ENCODE results near the gene NHSL2.

Gene NHSL2

GRCh38 chrX:72071213-72071612 lies 160.6 kb downstream of the NHSL2 start:
- DNase-seq (ENCODE audit: low read depth, low spot score): no peak

DNA sequence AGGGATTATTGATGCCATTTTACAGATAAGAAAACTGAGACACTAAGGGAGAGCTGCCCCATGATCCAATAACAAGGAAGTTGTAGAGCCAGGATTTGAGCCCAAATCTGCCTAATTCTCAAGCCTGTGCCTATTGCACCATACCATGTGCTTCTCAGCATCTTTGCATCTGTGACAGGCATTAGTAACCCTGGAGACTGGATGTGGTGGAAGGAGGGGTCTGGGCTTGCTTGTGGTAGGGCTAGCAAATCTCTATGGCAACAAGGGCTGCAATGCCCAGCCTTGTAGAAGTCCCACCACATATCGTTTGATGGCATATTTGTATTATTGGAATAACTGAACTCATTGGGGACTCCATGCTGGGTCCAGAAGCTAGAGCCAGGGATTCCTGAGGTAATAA lies 163.0 kb downstream of the NHSL2 start:
- no peak for DNase-seq (ENCODE audit: low read depth, low spot score)

DNA sequence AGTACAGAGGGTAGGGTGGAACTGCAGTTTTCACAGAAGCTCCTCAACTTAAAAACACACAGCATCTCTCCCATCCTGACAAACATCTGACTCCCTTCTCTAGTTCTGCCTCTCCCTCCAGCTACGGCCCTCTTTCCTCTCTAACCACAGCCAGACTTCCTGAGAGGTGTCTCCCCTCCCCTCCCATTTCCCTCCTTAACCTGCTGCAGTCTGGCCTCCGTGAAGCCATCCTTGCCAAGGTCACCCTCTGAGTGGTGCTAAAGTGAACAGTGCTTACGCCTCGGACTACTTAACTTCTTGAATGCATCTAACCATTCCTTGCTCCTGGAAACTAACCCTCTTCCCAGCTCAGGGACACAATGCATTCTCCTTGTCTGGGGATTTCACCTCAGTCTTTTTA lies 167.8 kb downstream of the NHSL2 start:
- DNase-seq (ENCODE audit: low read depth, low spot score): no peak

DNA sequence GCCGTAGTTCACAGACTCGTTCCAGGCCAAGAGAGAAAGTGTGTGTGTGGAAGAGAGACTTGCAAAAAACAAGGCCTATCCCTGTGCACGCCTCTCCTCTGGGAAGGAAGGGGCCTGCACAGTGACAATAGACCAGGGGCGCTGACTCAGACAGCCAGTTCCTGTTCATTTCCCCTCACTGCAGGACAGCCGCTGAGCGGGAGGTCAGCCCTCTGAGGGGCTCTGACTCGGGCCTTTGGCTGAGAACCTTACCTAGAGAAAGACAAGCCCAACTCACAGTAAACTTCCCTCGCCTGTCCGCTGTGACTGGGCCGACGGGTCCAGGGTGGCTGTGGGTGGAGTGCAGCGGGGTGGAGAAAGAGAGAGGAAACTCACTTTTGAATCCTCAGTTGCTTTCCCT lies 169.0 kb downstream of the NHSL2 start:
- DNase-seq (ENCODE audit: low read depth, low spot score): no peak

GRCh38 chrX:72080150-72080549 lies 169.5 kb downstream of the NHSL2 start:
- no peak for DNase-seq (ENCODE audit: low read depth, low spot score)

- DNase-seq (ENCODE audit: low read depth, low spot score): no peak
These were observed 170.2 kb downstream of the NHSL2 start for GRCh38 chrX:72080800-72081199.

- no peak for DNase-seq (ENCODE audit: low read depth, low spot score)
These were observed 171.1 kb downstream of the NHSL2 start for GRCh38 chrX:72081605-72082320.

DNA sequence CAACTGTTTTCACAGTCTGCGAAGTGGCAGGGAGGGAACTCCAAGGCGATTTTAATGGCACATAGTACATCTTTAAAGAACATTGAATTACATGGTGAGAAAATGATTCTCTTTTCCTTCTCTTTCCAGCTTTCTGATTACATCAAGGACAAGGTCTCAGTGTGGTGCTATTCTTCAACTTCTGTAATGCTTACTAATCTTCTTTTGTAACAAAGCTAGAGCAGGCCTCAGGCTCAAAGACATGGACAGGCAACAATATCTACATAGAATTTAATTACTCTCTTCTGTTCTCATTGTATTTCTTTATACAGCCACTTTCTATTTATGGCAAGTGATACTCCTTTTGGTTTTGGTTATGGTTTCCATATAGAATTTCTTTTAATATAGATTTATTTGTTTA lies 172.6 kb downstream of the NHSL2 start:
- DNase-seq (ENCODE audit: low read depth, low spot score): no peak

GRCh38 chrX:72084114-72084513 lies 173.5 kb downstream of the NHSL2 start:
- no peak for DNase-seq (ENCODE audit: low read depth, low spot score)

GRCh38 chrX:72086995-72087394 lies 176.3 kb downstream of the NHSL2 start:
- DNase-seq (ENCODE audit: low read depth, low spot score): no peak

- DNase-seq (ENCODE audit: low read depth, low spot score): no peak
These were observed 178.1 kb downstream of the NHSL2 start for GRCh38 chrX:72088761-72089160.

DNA sequence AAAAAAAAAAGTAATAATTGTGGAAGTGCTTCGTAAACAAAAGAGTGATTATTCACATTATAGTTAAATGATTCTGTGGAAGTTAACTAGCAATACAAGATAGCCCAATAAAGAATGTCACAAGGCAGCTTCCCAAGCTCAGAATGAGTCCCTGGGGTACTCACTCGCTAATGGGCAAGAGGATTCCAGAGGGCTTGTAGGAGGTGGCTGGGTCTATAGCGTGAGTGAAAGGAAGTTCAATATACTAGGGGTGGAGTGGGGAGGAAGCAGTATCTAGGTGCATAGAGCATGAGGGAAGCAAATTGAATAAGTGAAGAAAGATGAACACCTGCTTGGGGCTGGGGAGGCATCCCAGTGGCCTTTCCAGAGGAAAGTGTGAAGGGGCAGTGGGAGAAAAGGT lies 178.6 kb downstream of the NHSL2 start:
- DNase-seq (ENCODE audit: low read depth, low spot score): no peak

DNA sequence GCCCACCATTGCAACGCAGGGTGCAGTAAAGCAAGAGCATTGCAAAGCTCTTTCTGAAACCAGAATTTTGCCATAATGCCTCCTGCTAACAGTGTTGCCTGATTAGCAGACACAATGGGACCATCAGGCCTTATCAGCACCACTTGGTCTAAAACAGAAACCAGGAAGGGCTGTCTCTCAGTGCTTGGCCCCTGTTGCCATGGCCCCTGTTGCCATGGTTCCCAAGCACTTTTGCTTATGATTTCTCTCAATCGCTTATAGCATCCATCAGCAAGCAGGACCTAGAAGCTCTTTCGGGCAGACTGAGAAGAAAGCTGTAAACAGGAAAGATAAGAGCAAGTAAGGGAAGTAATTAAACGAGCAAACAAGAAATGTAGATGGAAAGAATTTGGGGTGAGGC lies 184.2 kb downstream of the NHSL2 start:
- no peak for DNase-seq (ENCODE audit: low read depth, low spot score)

DNA sequence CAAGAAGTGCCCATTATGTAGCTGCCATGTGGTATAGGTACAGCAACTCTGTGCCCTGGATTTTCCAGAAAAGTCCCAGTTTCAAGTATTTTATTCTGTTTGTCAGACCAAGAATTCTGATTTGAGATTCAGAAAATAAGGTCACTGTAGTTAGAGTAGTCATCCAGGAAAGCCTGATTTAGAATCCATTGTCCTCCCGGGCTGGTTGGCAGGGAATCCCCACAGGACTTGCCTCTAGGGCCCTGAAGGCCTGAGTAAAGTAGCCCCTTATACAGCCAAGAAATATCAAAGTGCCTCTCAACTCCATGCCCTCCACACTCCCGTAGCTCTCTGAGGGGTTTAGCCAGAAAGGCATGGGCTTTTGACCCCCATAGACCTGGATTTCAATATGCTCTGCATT lies 184.7 kb downstream of the NHSL2 start:
- DNase-seq (ENCODE audit: low read depth, low spot score): no peak

DNA sequence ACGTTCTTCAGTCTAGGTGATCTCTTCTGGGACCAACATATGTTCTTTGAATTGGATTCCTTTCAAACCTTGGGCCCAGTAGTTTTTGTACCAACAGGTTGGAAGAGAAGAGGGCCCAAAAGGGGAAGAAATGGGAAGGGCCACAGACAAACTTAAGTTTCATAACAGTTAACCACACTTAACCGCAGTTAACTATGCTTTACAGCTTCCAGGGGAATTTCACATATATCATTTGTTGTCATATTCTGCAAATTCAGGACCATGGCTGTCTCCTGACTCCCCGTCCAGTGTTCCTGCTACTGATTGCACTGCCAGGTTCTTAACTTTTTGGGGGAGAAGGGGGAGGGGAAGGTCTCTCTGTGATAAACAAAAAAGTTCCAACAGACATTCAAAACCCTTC lies 186.5 kb downstream of the NHSL2 start:
- DNase-seq (ENCODE audit: low read depth, low spot score): no peak

GRCh38 chrX:72100051-72100755 lies 189.6 kb downstream of the NHSL2 start:
- no peak for DNase-seq (ENCODE audit: low read depth, low spot score)

DNA sequence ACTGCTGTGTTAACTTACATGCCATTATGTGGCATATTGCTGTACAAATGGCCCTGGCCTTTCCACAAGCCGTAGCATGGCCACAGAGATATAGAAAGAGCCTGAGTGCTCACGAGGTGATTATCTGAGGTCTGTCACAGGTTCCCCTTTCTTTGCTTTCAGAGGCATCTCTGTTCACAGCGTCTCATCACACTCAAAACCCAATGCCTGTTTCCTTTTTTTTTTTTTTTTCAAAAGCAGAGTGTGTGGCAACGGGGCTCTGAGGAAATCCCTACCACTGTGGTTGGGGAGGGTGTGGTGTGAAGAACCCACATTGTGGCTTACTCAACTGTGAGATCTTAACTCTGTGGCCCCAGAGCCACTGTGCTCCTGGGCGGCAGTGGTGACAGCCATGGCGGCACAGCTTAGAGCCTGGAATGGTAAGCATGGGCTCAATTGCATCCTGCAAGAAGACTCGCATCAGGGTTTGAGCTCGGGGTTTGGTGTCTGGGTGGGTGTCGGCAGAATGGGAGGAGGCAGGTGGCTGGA lies 190.2 kb downstream of the NHSL2 start:
- no peak for DNase-seq (ENCODE audit: low read depth, low spot score)

DNA sequence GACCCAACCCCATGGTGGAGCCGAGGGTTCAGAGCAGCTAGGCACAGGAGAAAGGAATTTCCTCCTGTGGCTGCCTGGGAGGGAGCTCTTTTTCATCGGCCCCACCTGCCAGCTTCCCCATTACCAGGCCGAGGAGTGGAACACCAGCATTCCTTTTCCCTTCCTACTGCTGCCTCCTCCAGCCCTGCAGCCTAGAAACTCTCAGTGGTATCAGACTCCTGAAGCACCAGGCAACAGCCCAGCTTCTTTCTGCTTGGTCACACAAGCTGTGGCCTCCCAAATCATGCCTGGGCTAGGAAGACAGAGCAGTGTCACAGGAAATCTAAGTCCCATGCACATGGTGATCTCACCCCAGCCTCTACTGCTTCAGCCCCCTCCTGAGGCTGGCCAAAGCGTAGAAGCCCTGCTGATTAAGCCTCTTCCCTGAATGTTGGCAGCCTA lies 191.0 kb downstream of the NHSL2 start:
- no peak for DNase-seq (ENCODE audit: low read depth, low spot score)

DNA sequence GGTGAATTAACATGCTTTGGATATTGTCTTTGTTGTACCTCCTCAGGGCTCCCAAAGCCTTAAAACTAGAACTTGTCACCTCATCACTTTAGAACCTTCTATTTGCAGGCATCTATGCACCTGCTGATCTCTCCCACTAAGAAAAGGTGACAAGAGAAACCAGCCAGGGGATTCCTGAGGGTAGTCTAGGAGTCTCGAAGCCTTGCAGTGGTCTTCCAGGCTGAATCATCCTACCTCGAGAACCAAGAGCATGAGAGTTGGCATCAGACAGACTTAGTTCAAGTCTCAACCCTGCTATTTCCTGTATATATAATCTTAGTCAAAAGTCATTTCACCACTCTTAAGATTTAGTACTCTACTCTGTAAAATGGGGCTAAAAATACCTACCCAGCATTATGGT lies 191.5 kb downstream of the NHSL2 start:
- no peak for DNase-seq (ENCODE audit: low read depth, low spot score)

GRCh38 chrX:72102760-72103159 lies 192.1 kb downstream of the NHSL2 start:
- no peak for DNase-seq (ENCODE audit: low read depth, low spot score)

GRCh38 chrX:72105436-72105835 lies 194.8 kb downstream of the NHSL2 start:
- no peak for DNase-seq (ENCODE audit: low read depth, low spot score)

DNA sequence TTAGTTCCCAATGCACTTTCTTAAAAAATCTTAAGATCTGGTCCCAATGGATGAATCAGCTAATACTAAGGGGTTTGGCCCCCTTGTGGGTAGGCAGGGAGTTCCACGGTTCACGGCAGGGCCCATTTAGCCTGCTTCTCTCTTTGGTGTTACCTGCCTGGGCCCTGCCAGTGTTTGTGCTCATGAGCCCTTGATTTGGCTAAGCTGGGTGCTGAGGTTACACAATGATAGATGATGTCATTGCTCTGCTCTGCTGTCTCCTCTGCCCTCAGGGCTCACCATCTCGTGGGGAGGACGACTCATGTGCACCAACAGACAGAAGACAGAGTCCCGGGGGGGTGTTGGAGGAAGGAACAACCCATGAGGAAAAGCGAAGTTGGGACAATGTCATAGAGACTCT lies 196.7 kb downstream of the NHSL2 start:
- no peak for DNase-seq (ENCODE audit: low read depth, low spot score)

All from smooth muscle cell of the brain vasculature (primary cell).